Type B pancreatic cell (in vitro differentiated cells): Measurements from ENCODE around the gene CASP2. TPM values are rescaled to one million over a fixed set of nuclear protein-coding genes. Genes with fewer than 3 reads are reported as not detected.
"Not testable (repeated sequence)": the region's sequence is repeated elsewhere in the genome, so short reads cannot be mapped to it uniquely, and the experiment has no call there.

Source experiments
- DNase-seq: peaks from one replicate; pipeline ENCODE4 v3.0.0; 2021; ENCODE audit warnings: mixed read lengths; ENCODE audit not compliant: unreplicated experiment; ENCODE audit errors: extremely low spot score
- H3K27ac Mint-ChIP-seq: 2 replicates; pipeline ENCODE4 v1.8.0; 2021; ENCODE audit warnings: mild to moderate bottlenecking, mixed read lengths
- H3K27me3 Mint-ChIP-seq: 2 replicates; pipeline ENCODE4 v1.8.0; 2021; ENCODE audit warnings: mixed read lengths
- H3K36me3 Mint-ChIP-seq: 2 replicates; pipeline ENCODE4 v1.8.0; 2021; ENCODE audit warnings: mixed read lengths
- H3K4me1 Mint-ChIP-seq: one replicate; pipeline ENCODE4 v1.8.0; 2021; ENCODE audit warnings: mixed read lengths; ENCODE audit not compliant: unreplicated experiment
- H3K4me3 Mint-ChIP-seq: 2 replicates; pipeline ENCODE4 v1.8.0; 2021; ENCODE audit warnings: mild to moderate bottlenecking, mixed read lengths
- H3K9me3 Mint-ChIP-seq: 2 replicates; pipeline ENCODE4 v1.8.0; 2021; ENCODE audit warnings: mixed read lengths
- CTCF ChIP-seq: fragments of 200-600 bp; sonication (generic); conservative IDR thresholded peaks from 2 replicates; pipeline ENCODE4 v1.5.0; 2021; ENCODE audit warnings: antibody characterized with exemption, mild to moderate bottlenecking
- total RNA-seq: library from RNA; stranded (reverse); gene quantifications from 2 replicates; pipeline ENCODE4 v1.2.1, GENCODE V29; 2021; ENCODE audit warnings: low replicate concordance

The CASP2 gene
- total RNA-seq, 1 donor from 2014 or later: 55.2 TPM

GRCh38 chr7:143258831-143259230 lies 29.3 kb upstream of the CASP2 start:
- Mint-ChIP-seq H3K4me1 (peaks cover 4% of the 10 kb centered on the region), H3K27ac (no peak overlapping the region), H3K4me3 (no peak overlapping the region), H3K27me3 (no peaks in the 10 kb centered on the region), H3K9me3 (no peaks in the 10 kb centered on the region), H3K36me3 (peaks cover 4% of the 10 kb centered on the region)
- no peak for TF ChIP-seq CTCF
- DNase-seq: no peak

GRCh38 chr7:143259765-143260164 lies 28.4 kb upstream of the CASP2 start:
- peaks cover 13% of the 10 kb centered on the region for H3K4me1 Mint-ChIP-seq
- H3K27ac Mint-ChIP-seq: peak overlapping the region; percentile 15
- peaks cover 9% of the 10 kb centered on the region for H3K36me3 Mint-ChIP-seq
- H3K27me3 Mint-ChIP-seq: no peaks in the 10 kb centered on the region
- no peak for DNase-seq
- TF ChIP-seq CTCF: no peak
- H3K9me3 Mint-ChIP-seq: no peaks in the 10 kb centered on the region
- H3K4me3 Mint-ChIP-seq: no peak overlapping the region

GRCh38 chr7:143261901-143262300 lies 26.2 kb upstream of the CASP2 start:
- TF ChIP-seq CTCF: no peak
- Mint-ChIP-seq H3K27ac (no peak overlapping the region), H3K4me3 (peak overlapping the region; percentile 71), H3K27me3 (no peaks in the 10 kb centered on the region), H3K36me3 (peaks cover 15% of the 10 kb centered on the region), H3K9me3 (no peaks in the 10 kb centered on the region), H3K4me1 (peaks cover 13% of the 10 kb centered on the region)
- no peak for DNase-seq

GRCh38 chr7:143263266-143264195 lies 24.6 kb upstream of the CASP2 start, which contains the start of gene GSTK1:
TSS of gene GSTK1 (plus strand) at chr7:143263441. CDS start at chr7:143263514, 73 bp downstream.
- TF ChIP-seq CTCF: no peak

GRCh38 chr7:143264196-143264568 lies 24.0 kb upstream of the CASP2 start:
- H3K27me3 Mint-ChIP-seq, H3K9me3 Mint-ChIP-seq, DNase-seq: not testable (repeated sequence)
- peak overlapping the region; percentile 95 for H3K4me3 Mint-ChIP-seq
- peaks cover 15% of the 10 kb centered on the region for H3K36me3 Mint-ChIP-seq
- H3K4me1 Mint-ChIP-seq: peaks cover 13% of the 10 kb centered on the region
- peak overlapping the region; percentile 85 for H3K27ac Mint-ChIP-seq

More at GRCh38 chr7:143263266-143264195, 24.6 kb upstream of the CASP2 start, which contains the start of gene GSTK1:
- peak within 1 kb of the TSS; percentile 95 for H3K4me3 Mint-ChIP-seq
- H3K27me3 Mint-ChIP-seq: no peaks in the 10 kb centered on the region
- peak within 1 kb of the TSS; percentile 85 for H3K27ac Mint-ChIP-seq
- DNase-seq: peak; percentile 77
- peaks cover 13% of the 10 kb centered on the region for H3K4me1 Mint-ChIP-seq
- H3K36me3 Mint-ChIP-seq: peaks cover 15% of the 10 kb centered on the region
- H3K9me3 Mint-ChIP-seq: no peaks in the 10 kb centered on the region

GRCh38 chr7:143265017-143265693 lies 23.0 kb upstream of the CASP2 start:
- peak overlapping the region; percentile 38 for H3K4me3 Mint-ChIP-seq
- no peak for DNase-seq
- peaks cover 22% of the 10 kb centered on the region for H3K36me3 Mint-ChIP-seq
- no peak overlapping the region for H3K27ac Mint-ChIP-seq
- H3K9me3 Mint-ChIP-seq: no peaks in the 10 kb centered on the region
- no peaks in the 10 kb centered on the region for H3K27me3 Mint-ChIP-seq
- TF ChIP-seq CTCF: no peak
- peaks cover 13% of the 10 kb centered on the region for H3K4me1 Mint-ChIP-seq
